ENCODE data around the gene ST3GAL3.
A peak's percentile ranks its signal among the peaks of the same experiment; 100 is the strongest.

The ST3GAL3 gene

GRCh38 chr1:43945674-43946235 lies 238.4 kb downstream of the ST3GAL3 start:
- Histone ChIP-seq H3K4me1 (ENCODE audit: control insufficient read depth, insufficient read depth, low read depth, low read length) (peaks cover 28% of the 10 kb centered on the region), H2BK5ac (ENCODE audit: low read depth, low read length, poor library complexity, severe bottlenecking) (no peak overlapping the region)
- WGBS, result 64% methylated on average over 3 of the region's 3 CpGs

GRCh38 chr1:43946236-43947060 lies 239.1 kb downstream of the ST3GAL3 start, which contains the start of gene IPO13:
IPO13 (plus strand) TSS chr1:43946950; CDS start chr1:43947601, 651 bp downstream.
- Histone ChIP-seq H2BK5ac (ENCODE audit: low read depth, low read length, poor library complexity, severe bottlenecking) (peak within 1 kb of the TSS; percentile 98), H3K27me3 (ENCODE audit: control insufficient read depth in 1 of 2, insufficient read depth in 1 of 2, low read length in 2 of 2) (no peaks in the 10 kb centered on the region), H3K14ac (ENCODE audit: low read length in 2 of 2) (peak within 1 kb of the TSS in 1 of 2 experiments; percentile 98), H2AK5ac (ENCODE audit: low read length, severe bottlenecking) (no peak within 1 kb of the TSS), H3K79me1 (replicated peaks; ENCODE audit: low read length, poor library complexity, severe bottlenecking) (peaks cover 29% of the 10 kb centered on the region), H2BK15ac (ENCODE audit: low read depth, poor library complexity, severe bottlenecking) (peak within 1 kb of the TSS; percentile 90), H3K23ac (ENCODE audit: low read length in 2 of 2) (peak within 1 kb of the TSS in 1 of 2 experiments; percentile 97), H3K36me3 (ENCODE audit: control insufficient read depth in 1 of 2, insufficient read depth in 2 of 2, low read depth in 1 of 2, low read length in 2 of 2) (peaks cover 9 to 18% of the 10 kb centered on the region in 2 experiments), H4K91ac (ENCODE audit: low read length) (peak within 1 kb of the TSS; percentile 87), H3K9me3 (ENCODE audit: control insufficient read depth, low read length) (no peaks in the 10 kb centered on the region), H3K4ac (ENCODE audit: low read depth in 1 of 2, low read length in 2 of 2) (peak within 1 kb of the TSS in 1 of 2 experiments; percentile 96), H3K9ac (ENCODE audit: low read length) (peak within 1 kb of the TSS; percentile 100), H3K4me3 (ENCODE audit: insufficient read depth in 1 of 2, low read depth in 1 of 2, low read length in 2 of 2) (peak within 1 kb of the TSS; percentile 68 to 99), H3K4me2 (ENCODE audit: low read length, poor library complexity, severe bottlenecking) (peak within 1 kb of the TSS; percentile 85), H3K18ac (ENCODE audit: low read depth in 1 of 2, low read length in 2 of 2) (peak within 1 kb of the TSS; percentile 87 to 96), H3K27ac (ENCODE audit: low read length, poor library complexity, severe bottlenecking) (peak within 1 kb of the TSS; percentile 68), H4K8ac (ENCODE audit: low read length) (peak within 1 kb of the TSS; percentile 78), H2AFZ (ENCODE audit: low read depth, low read length) (peak within 1 kb of the TSS; percentile 98), H2BK120ac (ENCODE audit: low read depth, low read length) (peak within 1 kb of the TSS; percentile 55), H2BK12ac (ENCODE audit: low read length in 2 of 2) (peak within 1 kb of the TSS in 1 of 2 experiments; percentile 75), H3K4me1 (ENCODE audit: control insufficient read depth, insufficient read depth, low read depth, low read length) (peaks cover 30% of the 10 kb centered on the region)
- WGBS, result under 1% methylated on average over 70 of the region's 74 CpGs
- DNase-seq, result peak; percentile 96

More at GRCh38 chr1:43945674-43946235, 238.4 kb downstream of the ST3GAL3 start:
- Histone ChIP-seq H2AFZ (ENCODE audit: low read depth, low read length) (no peak overlapping the region), H4K8ac (ENCODE audit: low read length) (no peak overlapping the region), H3K27me3 (ENCODE audit: control insufficient read depth in 1 of 2, insufficient read depth in 1 of 2, low read length in 2 of 2) (no peaks in the 10 kb centered on the region), H2BK120ac (ENCODE audit: low read depth, low read length) (no peak overlapping the region), H2AK5ac (ENCODE audit: low read length, severe bottlenecking) (no peak overlapping the region), H3K4me2 (ENCODE audit: low read length, poor library complexity, severe bottlenecking) (peak overlapping the region; percentile 85), H3K36me3 (ENCODE audit: control insufficient read depth in 1 of 2, insufficient read depth in 2 of 2, low read depth in 1 of 2, low read length in 2 of 2) (peaks cover 9 to 16% of the 10 kb centered on the region in 2 experiments), H3K14ac (ENCODE audit: low read length in 2 of 2) (no peak overlapping the region), H3K18ac (ENCODE audit: low read depth in 1 of 2, low read length in 2 of 2) (no peak overlapping the region), H3K9ac (ENCODE audit: low read length) (peak overlapping the region; percentile 100), H2BK12ac (ENCODE audit: low read length in 2 of 2) (no peak overlapping the region), H3K9me3 (ENCODE audit: control insufficient read depth, low read length) (no peaks in the 10 kb centered on the region), H3K27ac (ENCODE audit: low read length, poor library complexity, severe bottlenecking) (no peak overlapping the region), H4K91ac (ENCODE audit: low read length) (no peak overlapping the region), H3K4ac (ENCODE audit: low read depth in 1 of 2, low read length in 2 of 2) (no peak overlapping the region), H3K4me3 (ENCODE audit: insufficient read depth in 1 of 2, low read depth in 1 of 2, low read length in 2 of 2) (peak overlapping the region; percentile 10 to 99), H3K79me1 (replicated peaks; ENCODE audit: low read length, poor library complexity, severe bottlenecking) (peaks cover 29% of the 10 kb centered on the region), H3K23ac (ENCODE audit: low read length in 2 of 2) (no peak overlapping the region), H2BK15ac (ENCODE audit: low read depth, poor library complexity, severe bottlenecking) (no peak overlapping the region)
- no peak for DNase-seq

GRCh38 chr1:43947061-43947873 lies 239.9 kb downstream of the ST3GAL3 start:
- H4K8ac ChIP-seq (ENCODE audit: low read length), result peak overlapping the region; percentile 1
- 17% methylated on average over 27 of the region's 27 CpGs for WGBS
- H2BK120ac ChIP-seq (ENCODE audit: low read depth, low read length), result no peak overlapping the region
- peak overlapping the region; percentile 2 for H4K91ac ChIP-seq (ENCODE audit: low read length)
- peak overlapping the region; percentile 68 to 99 for H3K4me3 ChIP-seq (ENCODE audit: insufficient read depth in 1 of 2, low read depth in 1 of 2, low read length in 2 of 2)
- peak overlapping the region; percentile 98 for H2AFZ ChIP-seq (ENCODE audit: low read depth, low read length)
- peak overlapping the region; percentile 85 for H3K4me2 ChIP-seq (ENCODE audit: low read length, poor library complexity, severe bottlenecking)
- H2BK12ac ChIP-seq (ENCODE audit: low read length in 2 of 2), result peak overlapping the region in 1 of 2 experiments; percentile 75
- no peak overlapping the region for H3K27ac ChIP-seq (ENCODE audit: low read length, poor library complexity, severe bottlenecking)
- peak overlapping the region in 1 of 2 experiments; percentile 96 for H3K4ac ChIP-seq (ENCODE audit: low read depth in 1 of 2, low read length in 2 of 2)
- H3K9ac ChIP-seq (ENCODE audit: low read length), result peak overlapping the region; percentile 100
- peak overlapping the region; percentile 87 to 96 for H3K18ac ChIP-seq (ENCODE audit: low read depth in 1 of 2, low read length in 2 of 2)
- no peak overlapping the region for H2AK5ac ChIP-seq (ENCODE audit: low read length, severe bottlenecking)
- peak overlapping the region in 1 of 2 experiments; percentile 98 for H3K14ac ChIP-seq (ENCODE audit: low read length in 2 of 2)
- H3K36me3 ChIP-seq (ENCODE audit: control insufficient read depth in 1 of 2, insufficient read depth in 2 of 2, low read depth in 1 of 2, low read length in 2 of 2), result peaks cover 9 to 18% of the 10 kb centered on the region in 2 experiments
- H3K23ac ChIP-seq (ENCODE audit: low read length in 2 of 2), result peak overlapping the region in 1 of 2 experiments; percentile 97
- H3K9me3 ChIP-seq (ENCODE audit: control insufficient read depth, low read length), result no peaks in the 10 kb centered on the region
- H2BK15ac ChIP-seq (ENCODE audit: low read depth, poor library complexity, severe bottlenecking), result peak overlapping the region; percentile 90
- DNase-seq, result no peak
- H3K27me3 ChIP-seq (ENCODE audit: control insufficient read depth in 1 of 2, insufficient read depth in 1 of 2, low read length in 2 of 2), result no peaks in the 10 kb centered on the region
- H2BK5ac ChIP-seq (ENCODE audit: low read depth, low read length, poor library complexity, severe bottlenecking), result no peak overlapping the region
- H3K79me1 ChIP-seq (replicated peaks; ENCODE audit: low read length, poor library complexity, severe bottlenecking), result peaks cover 29% of the 10 kb centered on the region
- H3K4me1 ChIP-seq (ENCODE audit: control insufficient read depth, insufficient read depth, low read depth, low read length), result peaks cover 30% of the 10 kb centered on the region

Measured in mesenchymal stem cell (in vitro differentiated cells and primary cell).